ENCODE measurements around the gene PTF1A. TPM values are rescaled to one million over a fixed set of nuclear protein-coding genes. Genes with fewer than 3 reads are reported as not detected.
"Not testable (repeated sequence)": the region's sequence is repeated elsewhere in the genome, so short reads cannot be mapped to it uniquely, and the experiment has no call there.

Gene PTF1A
- polyA plus RNA-seq, 3 donors, result not detected

GRCh38 chr10:23199768-23200511 is 7.8 kb downstream of the PTF1A start:
- DNase-seq (ENCODE audit: extremely low read depth in 1 of 11, low read depth in 9 of 11, low spot score in 4 of 11), result no peak

DNA sequence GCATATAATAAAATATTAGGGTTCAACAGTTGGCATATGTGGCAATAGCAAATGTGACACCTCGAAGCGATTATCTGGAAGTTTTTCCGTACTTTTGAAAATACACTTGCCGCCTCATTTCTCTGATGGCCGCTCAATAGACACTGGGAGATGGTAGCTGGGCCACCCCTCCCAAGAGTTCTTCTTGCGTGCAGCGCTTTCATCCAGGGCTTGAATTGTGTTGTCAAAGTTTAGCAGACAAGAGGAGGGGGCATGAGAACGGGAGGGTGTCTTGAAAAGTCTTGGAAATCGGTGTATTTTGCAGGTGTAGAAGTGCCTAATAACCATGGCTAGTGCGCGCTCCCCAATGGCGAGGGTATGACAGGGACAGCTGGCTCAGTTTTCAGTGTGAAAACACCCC is 8.5 kb downstream of the PTF1A start:
- DNase-seq (ENCODE audit: extremely low read depth in 1 of 11, low read depth in 9 of 11, low spot score in 4 of 11), result no peak

- no peak for DNase-seq (ENCODE audit: extremely low read depth in 1 of 11, low read depth in 9 of 11, low spot score in 4 of 11)
These were observed 9.0 kb downstream of the PTF1A start for GRCh38 chr10:23200997-23201652.

- no peak for DNase-seq (ENCODE audit: extremely low read depth in 1 of 11, low read depth in 9 of 11, low spot score in 4 of 11)
These were observed 9.7 kb downstream of the PTF1A start for GRCh38 chr10:23201837-23202236.

GRCh38 chr10:23202779-23203178 is 10.7 kb downstream of the PTF1A start:
- DNase-seq (ENCODE audit: extremely low read depth in 1 of 11, low read depth in 9 of 11, low spot score in 4 of 11), result no peak

DNA sequence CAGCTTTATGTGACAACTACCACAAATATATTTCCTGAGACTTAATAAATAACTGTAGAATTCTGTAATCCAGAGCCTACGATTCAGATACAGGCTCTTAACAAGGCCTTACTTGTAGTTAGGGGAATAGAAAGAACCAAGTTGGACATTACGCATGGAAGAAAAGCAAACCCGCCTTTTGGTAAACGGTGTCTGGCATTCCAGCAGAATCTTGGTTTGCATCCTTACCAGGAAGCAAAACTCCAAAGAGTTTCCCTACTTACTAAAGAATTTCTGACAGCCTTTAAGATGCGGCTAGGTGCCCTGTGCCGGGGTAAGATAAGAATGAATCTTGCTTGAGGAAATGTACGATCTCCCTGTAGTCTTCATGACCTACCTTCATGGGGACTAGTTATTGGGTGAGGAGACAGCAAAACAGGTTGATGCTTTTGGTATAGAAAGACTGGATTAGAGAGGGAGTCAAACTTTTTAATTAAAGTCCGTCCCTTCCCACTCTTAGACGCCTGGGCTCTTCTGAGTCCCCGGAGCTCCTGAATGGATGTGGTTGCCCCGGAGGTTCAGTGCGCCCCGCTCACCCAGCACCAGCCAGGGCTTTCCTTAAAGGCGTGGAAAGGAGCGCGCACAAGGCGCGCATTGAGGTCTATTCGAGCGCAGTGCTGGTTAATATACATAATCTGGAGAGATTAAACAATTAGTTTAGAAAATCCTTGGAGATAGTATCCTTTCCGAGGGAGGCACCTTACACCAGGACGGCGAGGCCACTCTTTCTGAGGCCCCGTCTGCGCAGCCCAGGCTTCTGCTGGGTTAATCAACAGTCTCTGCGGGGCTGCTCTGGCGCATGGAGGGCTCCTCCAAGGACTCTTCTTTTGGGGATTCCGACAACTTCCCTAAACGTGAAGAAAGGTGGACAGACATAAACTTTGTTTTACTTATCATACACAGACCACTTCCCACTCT is 11.5 kb downstream of the PTF1A start:
- DNase-seq (ENCODE audit: extremely low read depth in 1 of 11, low read depth in 9 of 11, low spot score in 4 of 11), result no peak

GRCh38 chr10:23204773-23205172 is 12.7 kb downstream of the PTF1A start:
- DNase-seq (ENCODE audit: extremely low read depth in 1 of 11, low read depth in 9 of 11, low spot score in 4 of 11), result no peak

- no peak for DNase-seq (ENCODE audit: extremely low read depth in 1 of 11, low read depth in 9 of 11, low spot score in 4 of 11)
These were observed 14.0 kb downstream of the PTF1A start for GRCh38 chr10:23205972-23206642.

- DNase-seq (ENCODE audit: extremely low read depth in 1 of 11, low read depth in 9 of 11, low spot score in 4 of 11), result no peak
These were observed 25.4 kb downstream of the PTF1A start for GRCh38 chr10:23217471-23217870.

DNA sequence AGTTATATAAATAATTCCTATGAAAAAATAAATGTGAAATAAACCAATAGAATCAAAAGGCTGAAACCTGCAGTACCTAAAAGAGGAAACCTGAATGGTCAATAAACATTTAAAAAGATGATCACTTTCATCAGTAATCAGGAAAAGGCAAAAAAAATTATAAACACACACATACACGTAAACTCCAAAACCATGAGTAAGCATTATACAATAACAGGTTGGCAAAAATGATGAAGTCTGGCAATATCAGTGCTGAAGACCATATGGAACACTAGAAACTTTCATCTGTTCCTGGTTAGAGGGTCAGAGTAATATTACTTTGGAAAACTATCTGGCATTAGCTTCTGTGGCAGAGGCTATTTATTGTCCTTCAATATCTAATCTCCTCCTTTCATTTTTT is 38.5 kb downstream of the PTF1A start:
- DNase-seq (ENCODE audit: extremely low read depth in 1 of 11, low read depth in 9 of 11, low spot score in 4 of 11), result no peak

GRCh38 chr10:23238015-23238414 is 45.9 kb downstream of the PTF1A start:
- DNase-seq (ENCODE audit: extremely low read depth in 1 of 11, low read depth in 9 of 11, low spot score in 4 of 11), result no peak

DNA sequence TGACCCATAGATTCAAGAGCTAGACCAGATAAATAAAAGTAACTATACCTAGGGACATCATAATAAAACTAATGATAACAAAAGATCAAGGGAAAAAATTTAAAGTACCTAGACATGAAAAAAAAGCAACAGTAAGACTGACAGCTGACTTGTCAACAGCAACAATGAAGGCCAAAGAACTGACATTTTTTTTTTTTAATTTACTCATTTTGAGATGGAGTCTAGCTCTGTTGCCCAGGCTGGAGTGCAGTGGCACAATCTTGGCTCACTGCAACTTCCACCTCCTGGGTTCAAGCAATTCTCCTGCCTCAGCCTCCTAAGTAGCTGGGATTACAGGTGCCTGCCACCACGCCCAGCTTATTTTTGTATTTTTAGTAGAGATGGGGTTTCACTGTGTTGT is 49.7 kb downstream of the PTF1A start:
- DNase-seq (ENCODE audit: extremely low read depth in 1 of 11, low read depth in 9 of 11, low spot score in 4 of 11), result not testable (repeated sequence)

Other genes starting within 250 kb of the PTF1A start
- gene MSRB2, start 96.7 kb upstream of the PTF1A start, polyA plus RNA-seq (ENCODE audit: insufficient read length in 3 of 3), result 10 to 100 TPM; 43.9 to 51.5 (median 45.9) TPM
- gene C10orf67, start 152.5 kb downstream of the PTF1A start, polyA plus RNA-seq (ENCODE audit: insufficient read length in 3 of 3), result 1 to 10 TPM; 2.0 to 2.3 (median 2.1) TPM
- 10 to 100 TPM; 22.1 to 25.9 (median 25.6) TPM for gene OTUD1, start 246.8 kb downstream of the PTF1A start, polyA plus RNA-seq (ENCODE audit: insufficient read length in 3 of 3)

Data from renal cortex interstitium (tissue), 11 donors.